Neural progenitor cell (in vitro differentiated cells): Measurements from ENCODE around the gene SLFN12L. TPM values are rescaled to one million over a fixed set of nuclear protein-coding genes. Genes with fewer than 3 reads are reported as not detected.

Source experiments
- DNase-seq: peaks from one replicate; pipeline ENCODE4 v3.0.0-alpha.2; 2016; ENCODE audit warnings: low spot score
- H2AFZ ChIP-seq: fragments of 200-600 bp; sonication (generic); replicated peaks from 2 replicates; pipeline ENCODE4 v1.6.1; 2016; ENCODE audit warnings: antibody characterized with exemption
- H3F3A ChIP-seq: fragments of 200-600 bp; sonication (generic); 2 replicates; pipeline ENCODE4 v1.6.1; 2016; ENCODE audit warnings: antibody characterized with exemption, low read depth
- H3K27ac ChIP-seq: fragments of 200-600 bp; sonication (generic); 2 replicates; pipeline ENCODE4 v1.5.1; 2016; ENCODE audit warnings: mild to moderate bottlenecking
- H3K27me3 ChIP-seq: fragments of 200-600 bp; sonication (generic); 2 replicates; pipeline ENCODE4 v1.6.1; 2016; ENCODE audit warnings: mild to moderate bottlenecking, moderate library complexity
- H3K36me3 ChIP-seq: fragments of 200-600 bp; sonication (generic); 2 replicates; pipeline ENCODE4 v1.5.1; 2016
- H3K4me1 ChIP-seq: fragments of 200-600 bp; sonication (generic); 2 replicates; pipeline ENCODE4 v1.6.1; 2016; ENCODE audit warnings: mixed run types
- H3K4me2 ChIP-seq: fragments of 200-600 bp; sonication (generic); 2 replicates; pipeline ENCODE4 v1.6.1; 2016
- H3K4me3 ChIP-seq: fragments of 200-600 bp; sonication (generic); 2 replicates; pipeline ENCODE4 v1.5.1; 2016
- H3K79me2 ChIP-seq: fragments of 200-600 bp; sonication (generic); 2 replicates; pipeline ENCODE4 v1.6.1; 2016; ENCODE audit warnings: low read depth
- H3K9ac ChIP-seq: fragments of 200-600 bp; sonication (generic); 2 replicates; pipeline ENCODE4 v1.6.1; 2016
- H3K9me3 ChIP-seq: fragments of 200-600 bp; sonication (generic); 2 replicates; pipeline ENCODE4 v1.5.1; 2016; ENCODE audit warnings: low read depth
- H4K20me1 ChIP-seq: fragments of 200-600 bp; sonication (generic); 2 replicates; pipeline ENCODE4 v1.6.1; 2016; ENCODE audit warnings: low read depth
- H3K27ac Mint-ChIP-seq: 3 replicates; pipeline ENCODE4 v1.8.0; 2021; ENCODE audit warnings: mixed read lengths
- H3K27me3 Mint-ChIP-seq: 2 replicates; pipeline ENCODE4 v1.8.0; 2022; ENCODE audit warnings: low read depth, mild to moderate bottlenecking, inconsistent platforms, moderate library complexity, mixed read lengths; ENCODE audit not compliant: insufficient read depth
- H3K36me3 Mint-ChIP-seq: 3 replicates; pipeline ENCODE4 v1.8.0; 2021; ENCODE audit warnings: mixed read lengths
- H3K4me1 Mint-ChIP-seq: 3 replicates; pipeline ENCODE4 v1.8.0; 2021; ENCODE audit warnings: mixed read lengths
- H3K4me3 Mint-ChIP-seq: 3 replicates; pipeline ENCODE4 v1.8.0; 2021; ENCODE audit warnings: mild to moderate bottlenecking, moderate library complexity, mixed read lengths
- H3K9me3 Mint-ChIP-seq: 3 replicates; pipeline ENCODE4 v1.8.0; 2020; ENCODE audit warnings: mixed read lengths
- CTCF ChIP-seq: fragments of 200-600 bp; sonication (generic); IDR thresholded peaks from 2 replicates; pipeline ENCODE4 v1.5.1; 2017; ENCODE audit warnings: antibody characterized with exemption, mild to moderate bottlenecking
- EZH2 ChIP-seq: fragments of 200-600 bp; sonication (generic); IDR thresholded peaks from 2 replicates; pipeline ENCODE4 v1.6.1; 2017; ENCODE audit warnings: antibody characterized with exemption, mild to moderate bottlenecking, moderate library complexity
- EZH2phosphoT487 ChIP-seq: fragments of 200-600 bp; sonication (generic); IDR thresholded peaks from 2 replicates; pipeline ENCODE4 v1.6.1; 2017; ENCODE audit warnings: antibody characterized with exemption
- total RNA-seq: library from RNA; depleted of rRNA; stranded (reverse); fragments of >200 nt; gene quantifications from 2 replicates; pipeline ENCODE4 v1.2.3, GENCODE V29; 2015; ENCODE audit warnings: low replicate concordance

SLFN12L gene
- total RNA-seq, 1 donor from 2014 or later, result not detected

DNA sequence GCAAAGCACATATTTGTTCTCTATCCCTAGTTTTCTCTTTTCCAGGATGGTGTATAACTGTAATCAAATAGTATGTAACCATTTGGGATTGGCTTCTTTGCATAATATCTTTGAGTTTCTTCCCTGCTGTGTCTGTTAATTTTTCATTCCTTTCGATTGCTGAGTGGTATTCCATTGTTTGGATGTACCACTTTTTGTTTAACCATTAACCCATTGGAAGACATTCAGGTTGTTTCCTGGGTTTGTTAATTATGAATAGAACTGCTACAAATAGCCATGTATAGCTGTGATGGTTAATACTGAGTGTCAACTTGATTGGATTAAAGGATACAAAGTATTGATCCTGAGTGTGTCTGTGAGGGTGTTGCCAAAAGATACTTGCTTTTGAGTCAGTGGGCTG, 84.3 kb downstream of the SLFN12L start:
- peaks cover 26% of the 10 kb centered on the region for H3K27me3 Mint-ChIP-seq

GRCh38 chr17:35449371-35449931, 88.0 kb downstream of the SLFN12L start:
- Mint-ChIP-seq H3K4me1 (peaks cover 14% of the 10 kb centered on the region), H3K36me3 (peaks cover 4% of the 10 kb centered on the region), H3K9me3 (peaks cover 2% of the 10 kb centered on the region), H3K27me3 (peaks cover 26% of the 10 kb centered on the region), H3K27ac (no peak overlapping the region), H3K4me3 (peak overlapping the region; percentile 86)
- Histone ChIP-seq H3K36me3 (no peaks in the 10 kb centered on the region), H3K27me3 (peaks cover 100% of the 10 kb centered on the region), H3K27ac (no peak overlapping the region), H3K9ac (no peak overlapping the region), H3F3A (peaks cover 15% of the 10 kb centered on the region), H3K9me3 (no peaks in the 10 kb centered on the region), H4K20me1 (no peaks in the 10 kb centered on the region), H3K4me2 (peak overlapping the region; percentile 68), H2AFZ (peak overlapping the region; percentile 61), H3K4me1 (peaks cover 16% of the 10 kb centered on the region), H3K79me2 (no peaks in the 10 kb centered on the region), H3K4me3 (peak overlapping the region; percentile 42)
- peak; percentile 0 for TF ChIP-seq EZH2phosphoT487
- peak; percentile 72 for TF ChIP-seq EZH2
- TF ChIP-seq CTCF, result no peak
- peak; percentile 26 for DNase-seq

More for the DNA sequence above, 84.3 kb downstream of the SLFN12L start:
- no peaks in the 10 kb centered on the region for H3K4me1 Mint-ChIP-seq
- Histone ChIP-seq H3K36me3 (no peaks in the 10 kb centered on the region), H3K9me3 (no peaks in the 10 kb centered on the region), H3K4me3 (no peak overlapping the region), H4K20me1 (no peaks in the 10 kb centered on the region), H2AFZ (no peak overlapping the region), H3K79me2 (no peaks in the 10 kb centered on the region), H3K4me1 (no peaks in the 10 kb centered on the region), H3K9ac (no peak overlapping the region), H3K4me2 (no peak overlapping the region), H3F3A (peaks cover 12% of the 10 kb centered on the region), H3K27ac (no peak overlapping the region), H3K27me3 (peaks cover 100% of the 10 kb centered on the region)
- H3K36me3 Mint-ChIP-seq, result no peaks in the 10 kb centered on the region
- no peak overlapping the region for H3K4me3 Mint-ChIP-seq
- H3K27ac Mint-ChIP-seq, result no peak overlapping the region
- H3K9me3 Mint-ChIP-seq, result peaks cover 2% of the 10 kb centered on the region
- TF ChIP-seq CTCF (no peak), EZH2 (no peak), EZH2phosphoT487 (no peak)
- DNase-seq, result no peak

GRCh38 chr17:35448899-35449227, 88.6 kb downstream of the SLFN12L start:
- Histone ChIP-seq H3K27me3 (peaks cover 100% of the 10 kb centered on the region), H3K9ac (no peak overlapping the region), H3K4me1 (peaks cover 16% of the 10 kb centered on the region), H3K4me3 (peak overlapping the region; percentile 47), H2AFZ (no peak overlapping the region), H3K36me3 (no peaks in the 10 kb centered on the region), H3K9me3 (no peaks in the 10 kb centered on the region), H3K4me2 (peak overlapping the region; percentile 79), H3F3A (peaks cover 15% of the 10 kb centered on the region), H3K27ac (no peak overlapping the region), H3K79me2 (no peaks in the 10 kb centered on the region), H4K20me1 (no peaks in the 10 kb centered on the region)
- Mint-ChIP-seq H3K9me3 (peaks cover 2% of the 10 kb centered on the region), H3K27ac (no peak overlapping the region), H3K4me3 (peak overlapping the region; percentile 86), H3K27me3 (peaks cover 25% of the 10 kb centered on the region), H3K4me1 (peaks cover 14% of the 10 kb centered on the region), H3K36me3 (peaks cover 4% of the 10 kb centered on the region)
- DNase-seq, result peak; percentile 29
- peak; percentile 44 for TF ChIP-seq EZH2phosphoT487
- TF ChIP-seq CTCF, result no peak
- TF ChIP-seq EZH2, result peak; percentile 44
